ENCODE data around the gene ARID5A.

The ARID5A gene

DNA sequence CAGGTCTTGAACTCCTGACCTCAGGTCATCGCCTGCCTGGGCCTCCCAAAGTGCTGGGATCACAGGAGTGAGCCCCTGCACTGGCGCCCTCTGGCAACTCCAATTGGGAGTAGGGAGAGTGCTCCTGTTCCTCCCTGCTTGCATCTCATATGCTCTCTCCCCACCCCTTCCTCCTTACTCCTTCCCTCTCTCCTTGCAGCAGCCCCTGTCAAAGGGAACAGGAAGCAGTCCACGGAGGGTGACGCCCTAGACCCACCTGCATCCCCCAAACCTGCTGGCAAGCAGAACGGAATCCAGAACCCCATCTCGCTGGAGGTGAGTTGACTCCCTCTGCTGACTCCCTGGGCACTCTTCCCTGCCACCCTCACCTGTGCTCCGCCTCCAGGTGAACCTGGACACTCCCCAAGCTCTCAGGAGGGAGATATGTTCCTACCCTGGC lies 10.7 kb downstream of the ARID5A start:
- TF ChIP-seq Cebpa-rat (IDR thresholded peaks at IDR 0.05) = no peak
- no peaks in the 10 kb centered on the region for H3K27me3 ChIP-seq
- H3K4me3 ChIP-seq = no peak overlapping the region
- H3K9ac ChIP-seq = 0 out of 2 replicates have a peak overlapping the region, but pooled peaks have one; percentile 32
- H3K36me3 ChIP-seq = peaks cover 100% of the 10 kb centered on the region
- H4K20me1 ChIP-seq = peaks cover 100% of the 10 kb centered on the region
- H3K27ac ChIP-seq = no peak overlapping the region
- peaks cover 59% of the 10 kb centered on the region for H3K4me1 ChIP-seq
- peak overlapping the region; percentile 70; the same call in 1 of the 2 replicates for H3K4me2 ChIP-seq
- peaks cover 31% of the 10 kb centered on the region for H3K9me3 ChIP-seq

DNA sequence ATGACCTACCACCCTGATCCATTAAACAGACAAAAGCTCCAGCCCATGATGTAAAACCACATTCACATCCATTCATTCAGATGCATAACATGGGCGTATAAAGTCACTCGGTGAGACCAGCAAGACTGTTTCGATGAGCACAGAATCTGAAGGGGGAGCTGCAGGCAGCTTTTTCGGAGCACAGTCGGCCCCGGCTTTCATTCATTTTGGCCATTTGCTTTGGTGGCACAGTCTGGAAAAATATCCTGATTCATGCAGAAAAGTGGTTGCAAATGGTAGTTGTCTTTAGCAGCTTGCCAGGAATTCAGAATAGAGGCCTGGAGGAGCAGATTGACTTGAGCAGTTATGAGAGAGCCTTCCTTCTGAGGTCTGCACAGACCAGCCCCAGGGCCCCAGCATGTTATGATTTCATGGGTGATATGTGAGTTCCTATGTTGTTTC lies 11.2 kb downstream of the ARID5A start:
- peaks cover 26% of the 10 kb centered on the region for H3K9me3 ChIP-seq
- no peak overlapping the region for H3K9ac ChIP-seq
- H3K27me3 ChIP-seq = no peaks in the 10 kb centered on the region
- no peak overlapping the region for H3K4me2 ChIP-seq
- H4K20me1 ChIP-seq = peaks cover 100% of the 10 kb centered on the region
- H3K27ac ChIP-seq = no peak overlapping the region
- H3K4me3 ChIP-seq = no peak overlapping the region
- TF ChIP-seq Cebpa-rat (IDR thresholded peaks at IDR 0.05) = no peak
- peaks cover 59% of the 10 kb centered on the region for H3K4me1 ChIP-seq
- H3K36me3 ChIP-seq = peaks cover 98% of the 10 kb centered on the region

DNA sequence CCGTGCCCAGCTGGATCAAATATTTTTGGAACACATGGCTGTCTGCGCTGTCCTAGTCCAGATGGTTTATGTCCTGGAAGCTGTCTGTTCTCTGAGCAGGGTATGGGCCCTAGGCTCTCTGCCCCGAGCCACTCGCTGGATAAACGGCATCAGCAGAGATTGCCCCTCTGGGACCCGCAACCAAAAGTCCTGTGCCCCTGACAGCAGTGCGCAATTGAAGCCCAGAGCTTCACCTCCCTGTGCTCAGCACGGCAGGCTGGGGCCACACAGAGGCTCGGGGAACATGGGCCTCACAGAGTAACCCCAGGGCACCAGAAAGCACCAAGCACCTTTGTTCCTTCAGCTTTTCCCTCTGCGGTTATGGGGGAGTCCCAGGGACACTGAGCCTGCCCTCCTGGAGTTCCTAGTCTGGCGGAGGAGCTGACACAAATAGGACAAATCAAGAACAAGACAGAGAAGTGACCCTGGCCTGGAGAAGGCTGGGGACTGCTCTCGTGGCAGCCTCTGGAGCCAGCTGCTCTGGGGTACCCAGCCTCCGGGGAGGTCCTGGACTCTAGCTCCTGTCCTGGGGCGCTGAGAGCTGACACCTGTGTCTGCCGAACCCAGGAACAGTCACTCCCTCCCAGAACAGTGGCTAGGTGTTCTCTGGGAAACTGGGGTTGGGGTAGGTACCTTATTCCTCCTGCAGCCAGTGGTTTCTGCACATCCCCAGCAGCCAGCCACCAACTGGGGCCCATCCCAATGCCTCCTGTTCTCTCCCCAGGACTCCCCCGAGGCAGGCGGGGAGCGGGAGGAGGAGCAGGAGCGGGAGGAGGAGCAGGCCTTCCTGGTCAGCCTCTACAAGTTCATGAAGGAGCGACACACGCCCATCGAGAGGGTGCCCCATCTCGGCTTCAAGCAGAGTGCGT lies 12.3 kb downstream of the ARID5A start:
- Histone ChIP-seq H3K9ac (no peak overlapping the region), H3K27me3 (no peaks in the 10 kb centered on the region), H3K9me3 (peaks cover 15% of the 10 kb centered on the region), H3K4me1 (peaks cover 64% of the 10 kb centered on the region), H4K20me1 (peaks cover 100% of the 10 kb centered on the region), H3K4me3 (no peak overlapping the region), H3K4me2 (no peak overlapping the region), H3K36me3 (peaks cover 87% of the 10 kb centered on the region), H3K27ac (no peak overlapping the region)
- TF ChIP-seq Cebpa-rat (IDR thresholded peaks at IDR 0.05) = no peak

DNA sequence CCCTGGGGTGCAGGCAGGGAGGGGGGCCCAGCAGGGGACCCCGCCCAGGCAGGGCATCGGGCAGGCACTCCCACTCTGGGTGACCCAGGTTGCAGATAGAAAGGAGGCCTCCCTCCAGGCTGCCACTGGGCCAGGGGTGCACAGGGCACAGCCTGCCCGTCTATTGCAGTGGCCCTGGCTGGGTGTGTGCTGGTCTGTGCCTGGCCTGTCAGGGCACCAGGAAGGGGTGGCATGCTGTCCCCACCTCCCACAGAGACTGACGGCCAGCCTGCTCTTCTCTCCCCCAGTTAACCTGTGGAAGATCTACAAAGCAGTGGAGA lies 12.9 kb downstream of the ARID5A start:
- H3K36me3 ChIP-seq = peaks cover 81% of the 10 kb centered on the region
- no peak overlapping the region for H3K27ac ChIP-seq
- H3K4me2 ChIP-seq = no peak overlapping the region
- TF ChIP-seq Cebpa-rat (IDR thresholded peaks at IDR 0.05) = no peak
- no peak overlapping the region for H3K9ac ChIP-seq
- H3K4me3 ChIP-seq = no peak overlapping the region
- peaks cover 70% of the 10 kb centered on the region for H3K4me1 ChIP-seq
- no peaks in the 10 kb centered on the region for H3K27me3 ChIP-seq
- peaks cover 96% of the 10 kb centered on the region for H4K20me1 ChIP-seq
- H3K9me3 ChIP-seq = peaks cover 9% of the 10 kb centered on the region

DNA sequence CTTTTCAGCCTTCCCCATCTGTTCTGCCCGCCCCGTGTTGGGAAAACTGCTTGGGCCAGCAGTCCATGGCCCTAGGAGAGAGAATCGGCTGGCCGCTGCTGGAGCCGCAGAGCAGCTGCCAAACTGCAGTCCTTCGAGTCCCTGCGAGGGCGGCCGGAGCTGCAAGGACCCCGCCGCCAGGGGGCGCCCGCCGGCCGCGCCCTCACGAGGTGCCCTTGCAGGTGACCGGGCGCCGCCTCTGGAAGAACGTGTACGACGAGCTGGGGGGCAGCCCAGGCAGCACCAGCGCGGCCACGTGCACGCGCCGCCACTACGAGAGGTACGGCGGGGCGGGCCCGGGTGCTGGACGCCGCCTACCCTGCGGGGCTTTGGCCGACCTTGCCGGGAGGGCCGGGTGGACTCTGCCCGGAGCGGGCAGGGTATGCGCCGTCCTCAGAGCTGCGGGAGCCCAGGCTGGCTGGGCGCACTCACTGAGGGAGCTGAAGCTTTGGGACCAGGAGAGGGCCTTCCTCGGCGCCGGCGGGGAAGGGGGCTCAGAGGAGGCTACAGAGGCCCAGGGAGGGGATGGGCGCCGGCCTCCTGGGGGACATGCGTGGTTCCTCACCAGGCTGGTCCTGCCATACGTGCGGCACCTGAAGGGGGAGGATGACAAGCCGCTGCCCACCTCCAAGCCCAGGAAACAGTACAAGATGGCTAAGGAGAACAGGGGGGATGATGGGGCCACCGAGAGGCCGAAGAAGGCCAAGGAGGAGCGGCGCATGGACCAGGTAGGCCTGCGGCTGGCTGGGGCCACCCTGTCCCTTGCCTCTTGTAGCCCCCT lies 13.6 kb downstream of the ARID5A start:
- peaks cover 74% of the 10 kb centered on the region for H3K36me3 ChIP-seq
- peaks cover 76% of the 10 kb centered on the region for H3K4me1 ChIP-seq
- peak overlapping the region; percentile 78; the same call in 1 of the 2 replicates for H3K4me2 ChIP-seq
- H4K20me1 ChIP-seq = peaks cover 88% of the 10 kb centered on the region
- H3K27me3 ChIP-seq = no peaks in the 10 kb centered on the region
- no peak overlapping the region for H3K9ac ChIP-seq
- peaks cover 1% of the 10 kb centered on the region for H3K9me3 ChIP-seq
- H3K27ac ChIP-seq = no peak overlapping the region
- H3K4me3 ChIP-seq = no peak overlapping the region
- TF ChIP-seq Cebpa-rat (IDR thresholded peaks at IDR 0.05) = no peak

DNA sequence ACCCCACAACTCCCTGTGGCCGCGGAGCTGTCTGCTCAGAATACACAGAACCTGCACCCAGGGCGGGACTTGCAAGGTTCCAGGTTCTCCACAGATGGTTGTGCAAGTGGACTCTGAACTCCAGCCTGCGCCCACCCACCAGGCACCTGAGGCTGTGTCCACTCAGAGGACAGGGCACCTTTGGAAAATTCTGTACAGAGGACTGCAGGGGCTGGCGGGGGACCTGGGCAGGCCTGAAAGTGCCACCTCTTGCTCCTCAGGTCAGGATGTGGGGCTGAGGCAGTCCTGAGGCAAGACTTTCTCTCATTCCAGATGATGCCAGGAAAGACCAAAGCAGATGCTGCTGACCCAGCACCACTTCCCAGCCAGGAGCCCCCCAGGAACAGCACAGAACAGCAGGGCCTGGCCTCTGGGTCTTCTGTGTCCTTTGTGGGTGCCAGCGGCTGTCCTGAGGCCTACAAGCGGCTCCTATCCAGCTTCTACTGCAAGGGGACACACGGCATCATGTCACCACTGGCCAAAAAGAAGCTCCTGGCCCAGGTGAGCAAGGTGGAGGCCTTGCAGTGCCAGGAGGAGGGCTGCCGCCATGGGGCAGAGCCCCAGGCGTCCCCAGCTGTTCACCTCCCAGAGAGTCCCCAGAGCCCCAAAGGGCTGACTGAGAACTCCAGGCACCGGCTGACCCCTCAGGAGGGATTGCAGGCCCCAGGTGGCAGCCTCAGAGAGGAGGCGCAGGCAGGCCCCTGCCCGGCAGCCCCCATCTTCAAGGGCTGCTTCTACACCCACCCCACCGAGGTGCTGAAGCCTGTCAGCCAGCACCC lies 14.4 kb downstream of the ARID5A start:
- Histone ChIP-seq H3K4me1 (peaks cover 76% of the 10 kb centered on the region), H3K36me3 (peaks cover 65% of the 10 kb centered on the region), H4K20me1 (peaks cover 80% of the 10 kb centered on the region), H3K4me2 (peak overlapping the region; percentile 78), H3K27me3 (no peaks in the 10 kb centered on the region), H3K27ac (no peak overlapping the region), H3K9me3 (no peaks in the 10 kb centered on the region), H3K4me3 (no peak overlapping the region), H3K9ac (no peak overlapping the region; the same call in 1 of the 2 replicates)
- no peak for TF ChIP-seq Cebpa-rat (IDR thresholded peaks at IDR 0.05)

DNA sequence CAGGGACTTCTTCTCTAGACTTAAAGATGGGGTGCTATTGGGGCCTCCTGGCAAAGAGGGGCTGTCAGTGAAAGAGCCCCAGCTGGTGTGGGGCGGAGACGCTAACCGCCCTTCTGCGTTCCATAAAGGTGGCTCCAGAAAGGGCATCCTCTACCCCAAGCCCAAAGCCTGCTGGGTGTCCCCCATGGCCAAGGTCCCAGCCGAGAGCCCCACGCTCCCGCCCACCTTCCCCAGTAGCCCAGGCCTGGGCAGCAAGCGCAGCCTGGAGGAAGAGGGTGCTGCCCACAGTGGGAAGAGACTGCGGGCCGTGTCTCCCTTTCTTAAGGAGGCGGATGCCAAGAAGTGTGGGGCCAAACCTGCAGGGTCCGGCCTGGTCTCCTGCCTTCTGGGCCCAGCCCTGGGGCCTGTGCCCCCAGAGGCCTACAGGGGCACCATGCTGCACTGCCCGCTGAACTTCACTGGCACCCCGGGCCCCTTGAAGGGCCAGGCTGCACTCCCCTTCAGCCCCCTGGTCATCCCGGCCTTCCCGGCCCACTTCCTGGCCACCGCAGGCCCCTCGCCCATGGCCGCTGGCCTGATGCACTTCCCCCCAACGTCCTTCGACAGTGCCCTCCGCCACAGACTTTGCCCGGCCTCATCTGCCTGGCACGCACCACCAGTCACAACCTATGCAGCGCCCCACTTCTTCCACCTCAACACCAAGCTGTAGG lies 15.2 kb downstream of the ARID5A start:
- Histone ChIP-seq H3K4me2 (peak overlapping the region; percentile 78), H3K4me3 (no peak overlapping the region), H3K9ac (peak overlapping the region; percentile 48), H3K36me3 (peaks cover 58% of the 10 kb centered on the region), H4K20me1 (peaks cover 72% of the 10 kb centered on the region), H3K27ac (0 out of 2 replicates have a peak overlapping the region, but pooled peaks have one; percentile 9), H3K9me3 (no peaks in the 10 kb centered on the region), H3K4me1 (peaks cover 76% of the 10 kb centered on the region), H3K27me3 (no peaks in the 10 kb centered on the region)
- no peak for TF ChIP-seq Cebpa-rat (IDR thresholded peaks at IDR 0.05)

DNA sequence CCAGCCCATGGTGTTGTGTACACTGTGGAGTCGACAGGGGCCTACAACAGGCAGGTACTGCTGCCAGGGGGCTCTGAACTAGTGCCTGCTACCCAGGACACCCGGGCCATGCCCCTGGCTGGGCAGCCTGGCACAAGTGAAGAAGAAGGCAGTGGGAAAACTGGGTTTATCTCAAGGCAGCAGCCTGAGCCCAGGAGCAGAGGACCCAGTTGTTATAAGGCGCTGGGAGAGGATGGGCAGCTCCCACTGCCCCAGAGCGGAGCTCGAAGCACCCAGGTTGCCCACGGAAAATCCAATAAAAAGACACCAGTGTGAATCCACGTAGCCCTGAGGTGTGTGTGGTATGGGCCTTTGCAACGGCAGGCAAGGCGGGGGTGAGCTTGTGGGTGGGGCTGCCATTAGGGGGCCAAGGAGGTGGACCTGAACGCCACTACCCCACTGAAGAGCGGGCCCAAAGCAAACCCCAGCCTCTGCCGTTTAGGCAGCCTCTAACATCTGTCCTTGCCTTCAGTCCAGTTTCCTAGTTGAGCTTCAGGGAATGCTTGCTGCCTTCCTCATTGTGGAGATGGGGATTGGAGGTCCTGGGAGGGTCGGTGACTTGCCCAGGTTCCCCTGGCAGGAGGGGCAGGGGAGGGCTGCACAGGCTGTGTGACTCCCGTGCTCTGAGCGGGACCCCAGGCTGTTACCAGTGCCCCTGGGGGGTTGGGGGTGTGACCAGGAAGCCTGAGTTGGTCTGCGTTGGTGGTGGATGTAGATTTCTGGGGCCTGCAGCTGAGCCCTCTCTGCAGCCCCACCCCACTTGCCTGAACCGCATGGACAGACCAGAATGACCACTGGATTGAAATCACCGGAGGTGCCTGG lies 16.0 kb downstream of the ARID5A start:
- peak overlapping the region; percentile 12 for H3K4me3 ChIP-seq
- peak overlapping the region; percentile 12; the same call in 1 of the 2 replicates for H3K27ac ChIP-seq
- H4K20me1 ChIP-seq = peaks cover 65% of the 10 kb centered on the region
- H3K9me3 ChIP-seq = no peaks in the 10 kb centered on the region
- no peaks in the 10 kb centered on the region for H3K27me3 ChIP-seq
- H3K4me1 ChIP-seq = peaks cover 71% of the 10 kb centered on the region
- 0 out of 2 replicates have a peak overlapping the region, but pooled peaks have one; percentile 15 for H3K9ac ChIP-seq
- peaks cover 50% of the 10 kb centered on the region for H3K36me3 ChIP-seq
- H3K4me2 ChIP-seq = peak overlapping the region; percentile 78
- TF ChIP-seq Cebpa-rat (IDR thresholded peaks at IDR 0.05) = no peak
